Measurements from ENCODE around the gene HCRT. TPM values are rescaled to one million over a fixed set of nuclear protein-coding genes. Genes with fewer than 3 reads are reported as not detected.

Gene HCRT
- total RNA-seq (2014; rRNA removed) (not detected in 2 replicates), Bru-seq, nascent RNA (not detected), BruChase-seq, experiment 1, labeled RNA remaining after a 6-hour chase (not detected), BruChase-seq, experiment 2, labeled RNA remaining after a 2-hour chase (not detected)
- long read RNA-seq = 0 reads

GRCh38 chr17:42184713-42185620, at the start of gene HCRT:
HCRT (minus strand) TSS chr17:42185452; CDS start chr17:42185365, 87 bp downstream.
- POLR2A ChIA-PET (ENCODE audit: unreplicated experiment) = no interaction called here
- no peak for TF ChIP-seq EZH2phosphoT487 (IDR thresholded peaks at IDR 0.05; ENCODE audit: borderline replicate concordance, low read length)
- TF ChIP-seq EZH2 (IDR thresholded peaks at IDR 0.05; ENCODE audit: low read length, unreplicated experiment) = no peak
- TF ChIP-seq CTCF (conservative IDR thresholded peaks at IDR 0.05; ENCODE audit: low read depth, low read length) = no peak
- BruUV-seq (replicated peaks) = no TSS peak
- intact Hi-C loops (cut with micrococcal nuclease) = no loop called here
- Histone ChIP-seq H3K9ac (ENCODE audit: low read length) (no peak within 1 kb of the TSS), H2AFZ (ENCODE audit: low read length) (no peak within 1 kb of the TSS), H3K27ac (ENCODE audit: low read length) (no peak within 1 kb of the TSS), H3K79me2 (ENCODE audit: low read length) (no peaks in the 10 kb centered on the region), H3K36me3 (ENCODE audit: low read depth, low read length) (no peaks in the 10 kb centered on the region), H3K9me3 (ENCODE audit: low read length) (no peaks in the 10 kb centered on the region), H3K4me3 (ENCODE audit: low read length) (no peak within 1 kb of the TSS), H3K27me3 (ENCODE audit: low read length) (no peaks in the 10 kb centered on the region), H3K4me2 (ENCODE audit: low read length) (no peak within 1 kb of the TSS), H3K4me1 (ENCODE audit: insufficient read depth, low read length) (no peaks in the 10 kb centered on the region), H3F3A (ENCODE audit: low read length, unreplicated experiment) (no peaks in the 10 kb centered on the region), H3K9me2 (replicated peaks; ENCODE audit: low read length) (no peaks in the 10 kb centered on the region), H4K20me1 (ENCODE audit: low read length) (no peaks in the 10 kb centered on the region)
- CTCF ChIA-PET = no interaction called here
- ATAC-seq (no peak), DNase-seq (no peak)

- Histone ChIP-seq H3K79me2 (ENCODE audit: low read length) (no peaks in the 10 kb centered on the region), H3K9ac (ENCODE audit: low read length) (no peak overlapping the region), H3K4me1 (ENCODE audit: insufficient read depth, low read length) (no peaks in the 10 kb centered on the region), H3K4me3 (ENCODE audit: low read length) (no peak overlapping the region), H3K9me3 (ENCODE audit: low read length) (no peaks in the 10 kb centered on the region), H3K4me2 (ENCODE audit: low read length) (no peak overlapping the region), H3K27me3 (ENCODE audit: low read length) (no peaks in the 10 kb centered on the region), H3K27ac (ENCODE audit: low read length) (no peak overlapping the region), H3K9me2 (replicated peaks; ENCODE audit: low read length) (no peaks in the 10 kb centered on the region), H3K36me3 (ENCODE audit: low read depth, low read length) (no peaks in the 10 kb centered on the region), H4K20me1 (ENCODE audit: low read length) (no peaks in the 10 kb centered on the region), H2AFZ (ENCODE audit: low read length) (no peak overlapping the region), H3F3A (ENCODE audit: low read length, unreplicated experiment) (no peaks in the 10 kb centered on the region)
- ATAC-seq (no peak), DNase-seq (no peak)
- BruUV-seq (replicated peaks) = no TSS peak
- POLR2A ChIA-PET (ENCODE audit: unreplicated experiment) = no interaction called here
- CTCF ChIA-PET = no interaction called here
- no peak for TF ChIP-seq EZH2phosphoT487 (IDR thresholded peaks at IDR 0.05; ENCODE audit: borderline replicate concordance, low read length)
- no peak for TF ChIP-seq CTCF (conservative IDR thresholded peaks at IDR 0.05; ENCODE audit: low read depth, low read length)
- TF ChIP-seq EZH2 (IDR thresholded peaks at IDR 0.05; ENCODE audit: low read length, unreplicated experiment) = no peak
- intact Hi-C loops (cut with micrococcal nuclease) = no loop called here
These were observed 48.7 kb upstream of the HCRT start for GRCh38 chr17:42233994-42234393.

GRCh38 chr17:42233156-42233555, 47.9 kb upstream of the HCRT start:
- no peaks in the 10 kb centered on the region for H3K36me3 ChIP-seq (ENCODE audit: low read depth, low read length)
- no peak overlapping the region for H3K27ac ChIP-seq (ENCODE audit: low read length)
- H3K27me3 ChIP-seq (ENCODE audit: low read length) = no peaks in the 10 kb centered on the region
- H3K9ac ChIP-seq (ENCODE audit: low read length) = no peak overlapping the region
- no peaks in the 10 kb centered on the region for H3K4me1 ChIP-seq (ENCODE audit: insufficient read depth, low read length)
- no peak overlapping the region for H3K4me2 ChIP-seq (ENCODE audit: low read length)
- H2AFZ ChIP-seq (ENCODE audit: low read length) = no peak overlapping the region
- DNase-seq = no peak
- ChIA-PET POLR2A (ENCODE audit: unreplicated experiment) (no interaction called here), CTCF (no interaction called here)
- no peaks in the 10 kb centered on the region for H3K79me2 ChIP-seq (ENCODE audit: low read length)
- BruUV-seq (replicated peaks) = no TSS peak
- no peaks in the 10 kb centered on the region for H3F3A ChIP-seq (ENCODE audit: low read length, unreplicated experiment)
- H3K9me2 ChIP-seq (replicated peaks; ENCODE audit: low read length) = no peaks in the 10 kb centered on the region
- TF ChIP-seq EZH2 (IDR thresholded peaks at IDR 0.05; ENCODE audit: low read length, unreplicated experiment) (no peak), EZH2phosphoT487 (IDR thresholded peaks at IDR 0.05; ENCODE audit: borderline replicate concordance, low read length) (no peak), CTCF (conservative IDR thresholded peaks at IDR 0.05; ENCODE audit: low read depth, low read length) (no peak)
- no peaks in the 10 kb centered on the region for H3K9me3 ChIP-seq (ENCODE audit: low read length)
- no peak overlapping the region for H3K4me3 ChIP-seq (ENCODE audit: low read length)
- intact Hi-C loops (cut with micrococcal nuclease) = no loop called here
- H4K20me1 ChIP-seq (ENCODE audit: low read length) = no peaks in the 10 kb centered on the region
- ATAC-seq = no peak
